ENCODE data around the gene FAM234B. TPM values are rescaled to one million over a fixed set of nuclear protein-coding genes. Genes with fewer than 3 reads are reported as not detected.
A peak's percentile ranks its signal among the peaks of the same experiment; 100 is the strongest.
"Not testable (repeated sequence)": the region's sequence is repeated elsewhere in the genome, so short reads cannot be mapped to it uniquely, and the experiment has no call there.

The FAM234B gene
- total RNA-seq, 2 donors from 2014 or later: 6.6 to 7.8 TPM

DNA sequence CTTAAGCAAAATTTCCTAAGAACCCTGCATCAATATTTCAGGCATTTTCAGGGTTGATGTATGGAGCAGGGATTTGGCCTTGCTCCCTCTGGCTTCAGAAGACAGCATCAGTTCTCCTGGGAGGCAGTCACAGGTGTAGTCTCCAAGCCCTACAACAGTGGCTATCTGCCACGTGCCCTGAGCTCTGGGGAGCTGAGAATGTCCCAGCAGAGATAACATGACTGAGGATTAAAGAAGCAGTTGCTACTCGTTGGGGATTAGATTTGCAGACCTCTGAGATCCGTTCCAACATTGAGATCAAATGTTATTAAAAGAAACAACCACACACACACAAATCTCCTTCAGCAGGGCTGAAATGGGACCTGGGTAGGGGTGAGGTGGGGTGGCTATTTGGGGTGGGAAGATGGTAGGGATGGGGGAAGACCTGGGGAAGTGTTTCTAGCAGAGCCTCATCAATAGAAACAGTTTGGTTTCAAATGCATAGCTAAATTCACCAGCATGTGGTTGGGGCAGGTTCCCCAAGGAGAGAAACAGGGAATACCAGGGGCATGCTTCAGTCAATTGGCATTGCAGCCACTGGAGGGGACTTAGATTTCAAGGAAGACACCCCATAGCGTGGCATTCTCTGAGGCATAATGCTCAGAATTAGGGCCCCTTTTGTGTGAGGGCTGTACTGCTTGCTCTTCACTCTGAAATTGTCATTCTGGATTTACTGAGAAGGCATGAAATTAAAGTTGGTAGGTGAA lies 15.2 kb upstream of the FAM234B start:
- Mint-ChIP-seq H3K4me1 (ENCODE audit: low read depth) (no peaks in the 10 kb centered on the region), H3K27me3 (ENCODE audit: low read depth) (no peaks in the 10 kb centered on the region), H3K4me3 (no peak overlapping the region), H3K27ac (no peak overlapping the region), H3K9me3 (no peaks in the 10 kb centered on the region), H3K36me3 (ENCODE audit: insufficient read depth in 2 of 2) (no peaks in the 10 kb centered on the region)
- ATAC-seq (replicated peaks in 1 of 2) (no peak), DNase-seq (no peak)

DNA sequence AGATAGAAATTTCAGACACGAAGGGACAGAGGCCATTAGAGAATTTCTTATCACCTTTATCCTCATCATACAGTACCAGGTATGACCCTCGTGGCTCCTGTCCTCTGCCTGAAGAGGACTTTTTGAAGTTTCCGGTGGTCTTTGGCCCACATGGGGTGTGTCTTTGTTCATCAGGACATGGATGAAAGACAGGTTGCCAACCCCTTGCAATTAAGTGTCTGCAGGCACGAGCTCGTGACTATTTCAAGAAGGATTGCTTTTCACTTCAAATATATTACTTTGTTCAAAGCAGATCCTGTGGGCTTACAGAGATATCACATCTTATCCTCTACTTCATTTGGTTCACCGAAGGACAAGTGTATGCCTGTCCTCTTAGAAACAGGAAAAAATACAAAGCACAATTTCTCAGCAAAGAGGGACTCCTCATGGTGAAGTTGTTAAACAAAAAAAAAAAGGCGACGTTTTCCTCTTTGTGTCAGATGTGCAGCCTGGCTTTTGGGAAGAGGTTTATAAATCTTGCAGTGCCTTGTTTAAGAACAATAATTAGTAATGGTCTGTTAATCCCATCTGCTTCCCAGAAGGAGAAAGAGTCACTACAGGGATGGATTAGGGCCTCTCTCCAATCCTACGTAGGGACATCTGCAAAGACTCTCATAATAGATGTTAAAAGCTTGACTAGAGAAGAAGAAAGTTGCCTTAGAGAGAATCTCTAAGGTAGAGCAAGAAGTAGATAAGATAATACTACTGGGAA lies 13.5 kb upstream of the FAM234B start:
- Mint-ChIP-seq H3K9me3 (no peaks in the 10 kb centered on the region), H3K27ac (no peak overlapping the region), H3K27me3 (ENCODE audit: low read depth) (no peaks in the 10 kb centered on the region), H3K36me3 (ENCODE audit: insufficient read depth in 2 of 2) (no peaks in the 10 kb centered on the region), H3K4me1 (ENCODE audit: low read depth) (no peaks in the 10 kb centered on the region), H3K4me3 (no peak overlapping the region)
- DNase-seq (no peak), ATAC-seq (replicated peaks in 1 of 2) (no peak)

DNA sequence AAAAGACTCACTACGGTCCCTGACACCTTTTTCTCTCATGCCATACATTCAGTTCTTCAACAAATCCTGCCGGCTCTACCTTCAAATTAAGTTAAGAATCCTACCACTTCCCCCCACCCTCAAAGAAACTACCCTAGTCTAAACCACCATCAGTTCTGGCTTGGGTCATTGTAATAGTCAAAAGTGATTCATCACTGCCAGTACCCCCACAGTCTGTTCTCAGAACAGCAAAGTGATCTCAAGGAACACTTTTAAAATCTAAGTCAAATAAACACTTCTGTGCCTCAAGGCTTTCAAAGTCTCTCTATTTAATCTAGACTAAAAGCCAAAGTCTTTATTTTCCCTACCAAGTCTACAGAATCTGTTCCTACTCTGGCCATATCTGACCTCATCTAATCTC lies 12.0 kb upstream of the FAM234B start:
- no peak overlapping the region for H3K27ac Mint-ChIP-seq
- ATAC-seq (replicated peaks in 1 of 2): peak in 1 of 2 donors; percentile 47
- no peaks in the 10 kb centered on the region for H3K36me3 Mint-ChIP-seq (ENCODE audit: insufficient read depth in 2 of 2)
- no peak for DNase-seq
- no peak overlapping the region for H3K4me3 Mint-ChIP-seq
- no peaks in the 10 kb centered on the region for H3K4me1 Mint-ChIP-seq (ENCODE audit: low read depth)
- H3K9me3 Mint-ChIP-seq: no peaks in the 10 kb centered on the region
- H3K27me3 Mint-ChIP-seq (ENCODE audit: low read depth): no peaks in the 10 kb centered on the region

DNA sequence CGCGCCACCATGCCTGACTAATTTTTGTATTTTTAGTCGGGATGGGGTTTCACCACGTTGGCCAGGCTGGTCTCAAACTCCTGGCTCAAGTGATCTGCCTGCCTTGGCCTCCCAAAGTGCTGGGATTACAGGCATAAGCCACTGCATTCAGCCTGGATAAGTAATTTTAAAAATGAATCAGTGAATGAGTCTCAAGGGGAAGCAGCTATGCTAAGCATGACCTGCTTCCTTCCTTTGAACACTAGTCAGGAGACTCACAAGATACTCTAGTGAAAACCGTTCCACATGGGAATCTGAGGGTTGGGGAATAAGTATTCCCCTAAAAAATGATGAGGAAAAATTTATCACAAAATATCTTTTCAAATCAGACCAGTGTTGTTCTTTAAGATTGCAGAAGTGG lies 10.7 kb upstream of the FAM234B start:
- Mint-ChIP-seq H3K27ac (no peak overlapping the region), H3K27me3 (ENCODE audit: low read depth) (no peaks in the 10 kb centered on the region), H3K36me3 (ENCODE audit: insufficient read depth in 2 of 2) (no peaks in the 10 kb centered on the region), H3K9me3 (no peaks in the 10 kb centered on the region), H3K4me1 (ENCODE audit: low read depth) (no peaks in the 10 kb centered on the region), H3K4me3 (no peak overlapping the region)
- ATAC-seq (replicated peaks in 1 of 2): no peak
- DNase-seq: no peak

DNA sequence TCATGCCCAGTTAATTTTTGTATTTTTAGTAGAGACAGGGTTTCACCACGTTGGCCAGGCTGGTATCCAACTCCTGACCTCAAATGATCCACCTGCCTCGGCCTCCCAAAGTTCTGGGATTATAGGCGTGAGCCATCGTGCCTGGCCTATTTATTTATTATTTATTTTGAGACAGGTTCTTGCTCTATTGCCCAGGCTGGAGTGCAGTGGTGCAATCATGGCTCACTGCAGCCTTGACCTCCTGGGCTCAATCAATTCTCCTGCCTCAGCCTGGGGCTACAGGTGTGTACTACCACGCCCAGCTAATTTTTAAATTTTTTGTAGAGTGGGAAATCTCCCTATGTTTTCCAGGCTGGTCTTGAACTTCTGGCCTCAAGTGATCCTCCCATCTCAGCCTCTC lies 8.8 kb upstream of the FAM234B start:
- not testable (repeated sequence) for H3K4me3 Mint-ChIP-seq; H3K9me3 Mint-ChIP-seq; H3K27ac Mint-ChIP-seq; H3K36me3 Mint-ChIP-seq (ENCODE audit: insufficient read depth in 2 of 2); DNase-seq; H3K4me1 Mint-ChIP-seq (ENCODE audit: low read depth); ATAC-seq (replicated peaks in 1 of 2); H3K27me3 Mint-ChIP-seq (ENCODE audit: low read depth)

DNA sequence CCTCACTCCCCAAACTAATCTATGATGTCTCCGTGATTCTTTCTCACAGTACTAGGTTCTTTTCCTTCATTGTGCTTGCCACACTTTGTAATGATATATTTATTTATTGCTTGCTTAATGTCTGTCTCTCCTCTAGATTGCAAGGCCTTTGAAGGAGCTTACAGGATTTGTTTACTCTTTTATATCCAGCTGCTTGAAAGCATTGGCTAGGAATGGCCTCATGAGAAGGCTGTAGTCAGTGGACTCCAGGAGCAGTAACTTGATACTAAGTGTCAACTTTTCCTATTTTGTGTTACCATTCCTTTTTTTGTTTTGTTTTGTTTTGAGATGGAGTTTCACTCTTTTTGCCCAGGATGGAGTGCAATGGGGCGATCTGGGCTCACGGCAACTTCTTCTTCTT lies 7.3 kb upstream of the FAM234B start:
- no peak overlapping the region for H3K4me3 Mint-ChIP-seq
- no peaks in the 10 kb centered on the region for H3K27me3 Mint-ChIP-seq (ENCODE audit: low read depth)
- no peak overlapping the region for H3K27ac Mint-ChIP-seq
- H3K9me3 Mint-ChIP-seq: no peaks in the 10 kb centered on the region
- H3K36me3 Mint-ChIP-seq (ENCODE audit: insufficient read depth in 2 of 2): no peaks in the 10 kb centered on the region
- DNase-seq (no peak), ATAC-seq (replicated peaks in 1 of 2) (no peak)
- H3K4me1 Mint-ChIP-seq (ENCODE audit: low read depth): no peaks in the 10 kb centered on the region

DNA sequence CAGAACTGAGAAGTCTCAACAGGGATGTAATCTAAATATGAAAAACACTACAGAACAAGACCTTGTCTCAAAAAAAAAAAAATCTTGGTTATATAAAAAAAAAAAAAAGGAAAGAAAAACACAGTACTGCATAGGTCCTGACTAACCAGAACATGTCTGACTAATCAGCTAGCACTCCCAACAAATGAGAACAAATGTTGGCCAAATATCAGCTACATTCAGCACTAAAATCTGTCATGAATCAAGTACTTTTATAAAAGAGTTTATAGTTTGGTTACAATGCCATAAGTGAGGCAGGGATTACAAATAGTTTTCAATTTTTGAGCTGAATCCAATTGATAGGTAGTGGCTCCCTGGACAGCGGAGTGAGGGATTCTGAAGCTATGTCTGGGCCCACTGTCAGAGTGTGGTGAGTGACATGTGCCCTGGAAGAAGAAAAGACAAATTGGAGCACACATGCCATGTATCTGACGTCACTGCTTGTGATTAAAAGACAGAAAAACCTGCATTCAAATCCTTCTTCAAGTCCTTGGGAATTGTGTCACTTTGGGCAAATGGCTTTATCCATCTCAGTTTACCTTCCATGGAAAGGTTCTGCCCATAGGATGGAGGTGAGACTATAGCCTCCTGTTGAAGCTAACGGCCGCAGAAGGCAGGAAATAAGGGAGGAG lies 5.6 kb upstream of the FAM234B start:
- Mint-ChIP-seq H3K9me3 (no peaks in the 10 kb centered on the region), H3K27me3 (ENCODE audit: low read depth) (peaks cover 8% of the 10 kb centered on the region), H3K4me3 (no peak overlapping the region), H3K36me3 (ENCODE audit: insufficient read depth in 2 of 2) (no peaks in the 10 kb centered on the region), H3K27ac (no peak overlapping the region), H3K4me1 (ENCODE audit: low read depth) (no peaks in the 10 kb centered on the region)
- DNase-seq (no peak), ATAC-seq (replicated peaks in 1 of 2) (no peak)

DNA sequence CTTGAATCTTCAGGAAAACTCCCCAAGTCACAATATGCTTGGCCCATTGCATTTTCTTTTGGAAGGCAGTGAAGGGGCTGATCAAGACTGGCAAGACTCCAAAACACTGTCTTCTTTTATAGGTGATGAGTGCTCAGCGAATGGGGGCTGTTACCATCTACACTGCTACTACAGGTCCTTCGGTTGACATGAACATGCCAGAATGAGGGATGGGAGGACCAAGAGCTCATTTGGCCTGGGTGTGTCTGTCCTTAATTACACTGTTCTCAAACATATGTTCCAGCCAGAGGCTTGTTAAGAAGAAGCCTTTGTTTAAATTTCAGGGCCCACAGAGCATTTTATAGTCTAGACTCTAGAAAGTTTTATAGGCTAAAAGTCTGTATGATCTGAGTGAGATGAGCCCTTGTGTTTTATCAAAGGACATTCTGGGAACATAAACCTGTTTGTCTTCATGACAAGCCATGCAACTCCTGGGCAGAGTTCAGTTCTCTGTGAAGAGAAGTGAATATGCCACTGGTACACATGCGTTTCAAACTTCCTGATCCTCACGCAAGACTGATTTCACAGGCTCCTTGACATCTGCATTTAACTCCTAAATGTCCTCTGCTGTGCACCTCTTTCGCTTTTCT lies 4.7 kb upstream of the FAM234B start:
- H3K36me3 Mint-ChIP-seq (ENCODE audit: insufficient read depth in 2 of 2): no peaks in the 10 kb centered on the region
- ATAC-seq (replicated peaks in 1 of 2) (no peak), DNase-seq (no peak)
- no peaks in the 10 kb centered on the region for H3K4me1 Mint-ChIP-seq (ENCODE audit: low read depth)
- no peaks in the 10 kb centered on the region for H3K9me3 Mint-ChIP-seq
- peaks cover 8% of the 10 kb centered on the region for H3K27me3 Mint-ChIP-seq (ENCODE audit: low read depth)
- H3K27ac Mint-ChIP-seq: no peak overlapping the region
- H3K4me3 Mint-ChIP-seq: no peak overlapping the region

DNA sequence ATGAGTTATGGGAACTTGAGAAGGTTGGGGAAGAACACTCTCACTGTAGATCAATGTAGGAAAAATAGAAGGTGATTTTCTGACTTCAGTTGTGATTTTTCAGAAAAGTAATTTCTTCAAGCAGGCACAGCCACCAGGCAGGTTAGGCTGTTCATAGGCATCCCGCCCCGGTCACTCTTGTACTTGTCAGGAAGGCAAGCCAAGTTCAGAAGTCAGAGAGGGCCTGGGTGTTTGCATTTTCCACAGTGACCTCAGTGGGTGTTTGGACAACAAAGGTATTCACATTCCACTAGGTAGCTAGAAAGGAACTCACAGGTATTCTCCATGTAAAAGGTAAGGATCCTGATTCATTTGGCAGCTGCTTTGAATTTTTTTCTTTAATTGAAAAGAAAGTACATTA lies 3.0 kb upstream of the FAM234B start:
- Mint-ChIP-seq H3K36me3 (ENCODE audit: insufficient read depth in 2 of 2) (no peaks in the 10 kb centered on the region), H3K4me1 (ENCODE audit: low read depth) (peaks cover 11% of the 10 kb centered on the region), H3K27me3 (ENCODE audit: low read depth) (peaks cover 8% of the 10 kb centered on the region), H3K4me3 (no peak overlapping the region), H3K27ac (no peak overlapping the region), H3K9me3 (no peaks in the 10 kb centered on the region)
- no peak for ATAC-seq (replicated peaks in 1 of 2)
- no peak for DNase-seq

DNA sequence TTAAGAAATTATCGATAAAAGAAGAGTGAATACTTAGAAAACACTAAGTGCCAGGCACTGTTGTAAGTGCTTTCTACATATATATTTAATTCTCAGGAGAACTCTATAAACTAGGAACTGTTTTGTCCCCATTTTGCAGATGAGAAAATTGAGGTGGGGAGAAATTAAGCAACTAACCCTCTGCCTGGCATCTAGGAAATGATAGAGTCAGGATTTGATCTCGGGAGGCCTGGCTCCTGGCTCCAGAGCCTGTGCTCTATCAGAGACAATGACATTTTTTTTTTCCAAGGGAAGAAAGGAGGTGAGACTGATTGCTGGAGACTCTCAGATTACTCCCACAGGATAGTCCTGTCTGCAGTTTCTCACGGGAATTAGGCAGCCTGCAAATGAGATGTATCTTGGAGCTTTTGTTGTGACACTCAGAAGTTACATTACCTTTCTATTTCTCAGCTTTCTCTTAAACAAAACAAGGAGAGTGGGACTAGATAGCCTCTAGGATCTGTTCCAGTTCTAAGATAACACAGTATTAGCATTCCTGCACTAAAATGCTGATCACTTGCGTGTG lies 1.4 kb upstream of the FAM234B start:
- ATAC-seq (replicated peaks in 1 of 2) (no peak), DNase-seq (no peak)
- Mint-ChIP-seq H3K27ac (no peak overlapping the region), H3K36me3 (ENCODE audit: insufficient read depth in 2 of 2) (no peaks in the 10 kb centered on the region), H3K9me3 (no peaks in the 10 kb centered on the region), H3K27me3 (ENCODE audit: low read depth) (peaks cover 8% of the 10 kb centered on the region), H3K4me3 (peak overlapping the region; percentile 3 to 72), H3K4me1 (ENCODE audit: low read depth) (peaks cover 21% of the 10 kb centered on the region)

DNA sequence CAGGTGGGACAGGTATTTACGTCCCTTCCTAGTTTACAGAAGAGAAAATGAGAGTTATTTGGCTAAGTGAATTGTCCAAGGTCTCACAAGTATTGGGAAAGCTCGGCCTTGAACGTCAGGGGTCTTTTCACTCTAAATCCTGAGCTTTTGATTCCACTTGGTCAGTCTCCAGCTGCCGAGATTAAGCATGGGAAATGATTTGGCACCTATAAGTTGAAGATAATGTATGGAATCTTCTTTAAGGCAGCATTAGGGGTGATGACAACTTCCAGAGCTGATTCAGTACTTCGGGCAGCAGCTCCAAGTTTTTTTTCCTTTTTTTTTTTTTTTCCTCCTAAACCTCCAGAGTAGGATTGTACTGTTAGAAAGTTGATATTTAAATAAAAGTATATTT lies 722 bp downstream of the FAM234B start:
- Mint-ChIP-seq H3K27me3 (ENCODE audit: low read depth) (peaks cover 8% of the 10 kb centered on the region), H3K4me3 (peak overlapping the region; percentile 86 to 88), H3K36me3 (ENCODE audit: insufficient read depth in 2 of 2) (peaks cover 4 to 6% of the 10 kb centered on the region in 2 donors), H3K4me1 (ENCODE audit: low read depth) (peaks cover 30% of the 10 kb centered on the region), H3K27ac (no peak overlapping the region), H3K9me3 (peaks cover 0 to 5% of the 10 kb centered on the region in 2 donors)
- ATAC-seq (replicated peaks in 1 of 2): no peak
- no peak for DNase-seq

DNA sequence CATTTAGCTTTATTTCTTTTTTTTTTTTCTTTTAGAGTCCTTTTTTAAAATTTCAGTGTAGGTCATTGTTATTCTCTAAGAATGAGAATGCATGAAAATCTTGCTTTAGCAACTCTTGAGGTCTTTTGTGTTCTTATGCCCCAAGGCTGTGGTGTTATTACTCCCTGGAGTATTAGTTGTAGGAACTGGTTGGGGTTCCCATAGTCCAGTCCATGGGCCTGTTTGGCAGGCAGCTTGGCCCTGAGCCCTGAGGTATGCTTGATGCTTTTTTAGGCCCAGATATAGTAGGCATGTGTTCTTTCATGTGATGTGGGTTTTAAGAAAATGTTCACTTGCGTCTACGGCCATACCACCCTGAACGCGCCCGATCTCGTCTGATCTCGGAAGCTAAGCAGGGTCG lies 1.6 kb downstream of the FAM234B start:
- Mint-ChIP-seq H3K36me3 (ENCODE audit: insufficient read depth in 2 of 2) (peaks cover 4 to 6% of the 10 kb centered on the region in 2 donors), H3K27ac (no peak overlapping the region), H3K9me3 (peaks cover 0 to 5% of the 10 kb centered on the region in 2 donors), H3K27me3 (ENCODE audit: low read depth) (peaks cover 8% of the 10 kb centered on the region), H3K4me1 (ENCODE audit: low read depth) (peaks cover 31% of the 10 kb centered on the region), H3K4me3 (peak overlapping the region; percentile 86 to 88)
- no peak for ATAC-seq (replicated peaks in 1 of 2)
- no peak for DNase-seq

DNA sequence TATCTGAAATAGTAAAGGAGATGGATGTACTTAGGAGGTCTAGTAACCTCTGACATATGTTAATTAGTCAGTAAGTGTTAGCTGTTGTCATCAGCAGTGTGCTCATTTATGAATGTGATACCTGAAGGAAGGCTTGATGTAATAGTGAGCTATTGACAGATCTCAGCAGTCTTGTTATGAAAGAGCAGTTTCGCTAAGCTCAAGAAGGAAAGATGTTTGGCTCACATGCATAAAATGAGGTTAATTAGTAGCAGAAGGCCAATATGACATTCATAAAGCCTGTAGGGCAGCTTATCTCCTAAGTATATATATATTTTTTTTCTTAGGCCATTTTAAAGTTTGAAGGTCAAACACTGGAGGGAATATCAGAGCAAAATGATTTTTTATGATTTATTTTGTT lies 2.8 kb downstream of the FAM234B start:
- H3K27me3 Mint-ChIP-seq (ENCODE audit: low read depth): peaks cover 8% of the 10 kb centered on the region
- H3K9me3 Mint-ChIP-seq: peaks cover 0 to 5% of the 10 kb centered on the region in 2 donors
- H3K4me1 Mint-ChIP-seq (ENCODE audit: low read depth): peaks cover 37% of the 10 kb centered on the region
- H3K36me3 Mint-ChIP-seq (ENCODE audit: insufficient read depth in 2 of 2): peaks cover 4 to 6% of the 10 kb centered on the region in 2 donors
- H3K27ac Mint-ChIP-seq: no peak overlapping the region
- peak; percentile 85 to 90 for ATAC-seq (replicated peaks in 1 of 2)
- peak overlapping the region in 1 of 2 donors; percentile 16 for H3K4me3 Mint-ChIP-seq
- peak in 1 of 2 donors; percentile 16 for DNase-seq

Measured in activated T-cell treated with anti-CD3 and anti-CD28 coated beads, Interleukin-2, amount 50 U/mL, for 72 hours (primary cell).